Esophagus squamous epithelium (tissue), 4 donors: ENCODE data around the gene ZNF202.

ENCODE experiments used
- CTCF ChIP-seq, 6 experiments: fragments of 450-650 bp in 4 of 6; fragments of 200-600 bp in 2 of 6; sonication (generic) in 2 of 6; IDR thresholded peaks; one replicate each; pipeline ENCODE4 v1.5.1; 2016 to 2019; ENCODE audit warnings: antibody characterized with exemption in 6 of 6, mild to moderate bottlenecking in 4 of 6, moderate library complexity in 4 of 6
- POLR2A ChIP-seq, 4 donors: fragments of 450-650 bp; IDR thresholded peaks; one replicate each; pipeline ENCODE4 v1.6.1; 2017; ENCODE audit warnings: antibody characterized with exemption in 4 of 4, mild to moderate bottlenecking in 4 of 4, moderate library complexity in 3 of 4

GRCh38 chr11:123771664-123772063, 30.2 kb upstream of the ZNF202 start:
- no peak for TF ChIP-seq CTCF (IDR thresholded peaks at IDR 0.05)
- no peak for TF ChIP-seq POLR2A (IDR thresholded peaks at IDR 0.05)
